Amygdala (tissue), 56 donors: ENCODE results near the gene INHBB.

ENCODE experiments used
- DNase-seq, 56 donors: peaks; one replicate each; lab custom pipeline; 2025; lab: John Stamatoyannopoulos, UW

The INHBB gene

GRCh38 chr2:120334068-120334467 lies 11.9 kb upstream of the INHBB start:
- no peak for DNase-seq

DNA sequence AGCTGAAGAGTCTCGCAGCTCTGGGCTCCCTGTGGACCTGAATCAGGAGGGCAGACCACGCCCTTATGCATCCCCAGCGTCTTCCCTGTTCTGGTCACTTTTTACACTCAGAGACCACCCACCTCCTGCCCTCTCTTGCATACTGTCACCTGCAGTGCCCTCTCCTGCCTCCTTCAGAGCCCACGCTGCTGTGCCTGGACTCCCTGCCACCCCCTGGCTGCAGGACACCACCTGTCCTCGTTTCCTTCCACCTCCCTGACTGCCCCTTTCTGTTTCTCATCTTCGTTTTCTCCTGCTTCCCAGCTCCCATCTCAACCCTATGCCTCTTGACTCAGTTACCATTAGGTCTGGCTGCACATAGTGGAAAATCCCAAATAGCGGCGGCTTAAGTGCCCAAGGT lies 9.2 kb upstream of the INHBB start:
- no peak for DNase-seq

- DNase-seq = no peak
These were observed 7.9 kb upstream of the INHBB start for GRCh38 chr2:120338015-120338414.

DNA sequence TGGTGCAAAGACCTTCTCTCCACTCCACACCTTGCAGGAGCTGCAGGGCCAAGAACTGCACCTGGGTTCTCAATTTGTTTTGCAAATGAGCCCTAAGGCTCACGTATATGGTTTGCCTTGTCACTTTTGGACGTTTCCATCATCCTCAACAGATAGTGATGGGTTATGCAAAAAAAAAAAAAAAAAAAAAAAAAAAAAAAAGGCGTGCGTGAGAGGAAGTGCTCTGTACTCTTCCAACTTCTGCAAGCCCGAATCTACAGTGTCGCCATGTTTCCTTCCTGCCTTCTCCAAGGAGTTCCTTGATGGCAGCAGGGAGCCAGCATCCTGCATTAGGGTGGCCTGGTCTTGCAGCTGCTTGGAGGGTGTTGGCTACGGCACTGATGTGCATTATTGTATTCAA lies 4.0 kb upstream of the INHBB start:
- no peak for DNase-seq

DNA sequence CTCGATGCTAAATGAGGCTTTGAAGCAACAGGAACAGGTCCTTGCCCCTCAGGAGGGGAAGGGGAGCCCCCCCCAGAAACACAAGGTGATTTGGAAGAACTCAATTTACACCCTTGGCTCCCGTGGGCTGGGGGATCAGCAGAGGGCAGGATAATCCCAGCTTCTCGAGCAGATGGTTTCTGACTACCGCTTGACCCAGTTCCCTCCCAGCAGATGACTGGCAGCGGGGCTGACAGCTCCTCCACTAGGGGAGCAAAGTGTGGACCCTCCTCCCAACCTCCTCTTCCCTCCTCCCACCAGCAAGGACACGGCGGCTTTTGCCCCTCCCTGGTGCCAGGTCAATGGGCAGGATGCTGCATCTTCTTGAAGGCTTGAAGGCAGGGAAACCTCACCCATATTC lies 3.5 kb upstream of the INHBB start:
- DNase-seq = no peak

DNA sequence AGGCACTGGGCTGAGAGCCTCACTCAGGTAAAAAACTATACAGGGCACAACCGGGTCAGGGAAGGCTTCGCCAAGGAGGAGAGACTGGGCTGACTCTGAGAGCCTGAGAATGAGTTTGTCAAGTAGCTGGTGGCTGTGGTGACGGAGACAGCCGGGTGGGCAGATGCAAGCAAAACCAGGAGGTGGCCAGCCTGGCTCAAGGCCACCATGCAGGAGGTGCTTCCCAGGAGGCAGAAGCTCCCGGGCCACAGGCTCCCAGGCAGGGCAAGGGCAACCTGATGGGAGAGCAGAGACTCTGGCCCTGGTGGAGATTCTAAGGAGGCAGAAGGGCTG lies 2.9 kb upstream of the INHBB start:
- no peak for DNase-seq

GRCh38 chr2:120343433-120344105 lies 2.4 kb upstream of the INHBB start:
- DNase-seq = peak in 55 of 56 donors; percentile 11 to 83 (median 55)

GRCh38 chr2:120344214-120344975 lies 1.5 kb upstream of the INHBB start:
- DNase-seq = peak in 29 of 56 donors; percentile 10 to 64 (median 31)

- no peak for DNase-seq
These were observed 857 bp upstream of the INHBB start for GRCh38 chr2:120344976-120345581.

DNA sequence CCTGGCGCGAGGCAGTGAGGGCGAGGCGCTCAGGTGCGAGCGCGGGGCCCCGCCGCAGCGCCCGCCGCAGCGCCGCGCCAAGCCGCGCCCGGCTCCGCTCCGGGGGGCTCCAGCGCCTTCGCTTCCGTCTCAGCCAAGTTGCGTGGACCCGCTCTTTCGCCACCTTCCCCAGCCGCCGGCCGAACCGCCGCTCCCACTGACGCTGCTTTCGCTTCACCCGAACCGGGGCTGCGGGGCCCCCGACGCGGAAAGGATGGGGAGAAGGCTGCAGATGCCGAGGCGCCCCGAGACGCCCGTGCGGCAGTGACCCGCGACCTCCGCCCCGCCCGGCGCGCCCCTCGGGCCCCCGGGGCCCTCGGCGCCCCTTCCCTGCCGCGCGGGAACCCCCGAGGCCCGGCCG lies 328 bp upstream of the INHBB start:
- DNase-seq = no peak

- DNase-seq = peak in 34 of 56 donors; percentile 15 to 78 (median 40)
These were observed 877 bp downstream of the INHBB start for GRCh38 chr2:120346667-120347358.

DNA sequence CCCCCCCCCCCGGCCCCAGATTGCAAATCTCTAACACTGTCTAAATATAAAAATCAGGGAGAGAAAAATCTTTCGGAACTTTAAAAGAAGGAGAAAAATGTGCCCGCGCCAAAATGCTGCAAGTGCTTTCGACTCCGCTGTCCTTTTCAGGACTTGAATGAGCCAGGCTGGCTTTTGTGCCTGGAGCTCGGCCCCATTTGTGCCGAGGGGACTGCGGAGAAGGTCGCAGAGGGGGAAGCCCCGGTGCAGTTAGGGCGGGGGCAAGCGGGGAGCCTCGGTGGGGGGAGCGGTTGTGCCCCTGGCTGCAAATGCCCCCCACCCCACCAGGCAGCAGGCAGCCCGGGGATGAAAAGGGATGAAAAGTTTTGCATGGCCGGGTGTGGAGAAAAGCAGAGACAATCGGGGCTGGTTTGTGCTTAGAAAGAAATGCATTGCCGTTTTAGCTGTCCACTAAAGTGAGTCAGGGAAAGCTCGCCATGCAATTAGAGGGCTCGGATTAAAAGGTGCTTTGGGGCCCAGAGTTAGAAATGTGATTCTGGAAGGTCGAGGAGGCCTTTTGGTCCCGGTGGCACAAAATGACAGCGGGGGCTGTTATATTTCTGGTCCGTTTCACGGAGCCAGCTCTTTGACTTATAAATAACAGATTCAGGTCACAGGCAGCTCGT lies 1.6 kb downstream of the INHBB start:
- peak in 4 of 56 donors; percentile 12 to 57 (median 24) for DNase-seq

DNA sequence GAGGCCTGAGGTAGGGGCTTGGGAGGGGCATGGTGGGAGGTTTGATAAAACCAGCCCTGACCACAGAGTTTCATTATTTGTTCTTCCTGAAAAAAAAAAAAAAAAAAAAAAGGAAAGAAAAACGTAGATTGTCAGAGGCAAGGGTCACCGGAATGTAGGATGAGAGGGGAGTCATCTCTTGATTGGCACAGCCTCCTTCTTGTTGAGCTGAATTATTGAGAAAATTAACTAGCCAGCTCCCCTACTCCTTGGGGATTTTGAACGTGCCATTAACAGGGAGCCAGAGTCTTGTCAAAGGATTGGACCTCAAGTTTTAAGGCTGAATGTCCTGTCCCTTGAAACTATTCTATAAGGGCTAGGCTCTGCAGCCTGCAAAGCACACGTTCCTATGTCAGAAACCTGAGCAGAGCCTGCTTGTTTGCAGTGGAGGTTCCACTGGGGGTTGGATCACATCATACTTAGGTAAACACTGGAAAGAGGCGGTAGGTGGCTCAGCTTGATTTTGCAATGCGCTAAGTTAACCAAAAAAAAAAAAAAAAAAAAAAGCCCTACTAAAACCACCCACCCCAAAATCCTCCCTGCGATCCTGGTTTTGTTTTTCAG lies 2.3 kb downstream of the INHBB start:
- no peak for DNase-seq

DNA sequence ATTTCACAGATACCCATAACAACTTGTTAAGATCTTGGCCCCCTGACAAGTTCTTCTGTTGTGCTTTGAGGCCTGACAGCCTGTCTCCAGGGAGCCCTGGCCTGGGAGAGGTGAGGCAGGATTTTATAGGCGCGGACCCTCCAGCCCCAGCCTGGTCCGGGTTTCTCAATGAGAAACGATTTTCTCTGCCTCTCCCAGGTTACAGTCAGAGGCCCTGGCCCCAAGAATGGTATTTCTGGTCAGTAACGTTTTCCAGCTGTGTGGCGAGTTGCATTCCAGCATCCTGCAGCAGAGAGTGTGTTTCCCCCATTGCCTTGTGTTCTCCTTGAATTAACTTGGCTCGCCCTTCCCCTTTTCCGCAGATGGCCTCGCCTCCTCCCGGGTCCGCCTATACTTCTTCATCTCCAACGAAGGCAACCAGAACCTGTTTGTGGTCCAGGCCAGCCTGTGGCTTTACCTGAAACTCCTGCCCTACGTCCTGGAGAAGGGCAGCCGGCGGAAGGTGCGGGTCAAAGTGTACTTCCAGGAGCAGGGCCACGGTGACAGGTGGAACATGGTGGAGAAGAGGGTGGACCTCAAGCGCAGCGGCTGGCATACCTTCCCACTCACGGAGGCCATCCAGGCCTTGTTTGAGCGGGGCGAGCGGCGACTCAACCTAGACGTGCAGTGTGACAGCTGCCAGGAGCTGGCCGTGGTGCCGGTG lies 3.0 kb downstream of the INHBB start:
- DNase-seq = no peak

- no peak for DNase-seq
These were observed 3.5 kb downstream of the INHBB start for GRCh38 chr2:120349440-120349921.

GRCh38 chr2:120350080-120350479 lies 4.1 kb downstream of the INHBB start:
- peak in 1 of 56 donors; percentile 12 for DNase-seq

DNA sequence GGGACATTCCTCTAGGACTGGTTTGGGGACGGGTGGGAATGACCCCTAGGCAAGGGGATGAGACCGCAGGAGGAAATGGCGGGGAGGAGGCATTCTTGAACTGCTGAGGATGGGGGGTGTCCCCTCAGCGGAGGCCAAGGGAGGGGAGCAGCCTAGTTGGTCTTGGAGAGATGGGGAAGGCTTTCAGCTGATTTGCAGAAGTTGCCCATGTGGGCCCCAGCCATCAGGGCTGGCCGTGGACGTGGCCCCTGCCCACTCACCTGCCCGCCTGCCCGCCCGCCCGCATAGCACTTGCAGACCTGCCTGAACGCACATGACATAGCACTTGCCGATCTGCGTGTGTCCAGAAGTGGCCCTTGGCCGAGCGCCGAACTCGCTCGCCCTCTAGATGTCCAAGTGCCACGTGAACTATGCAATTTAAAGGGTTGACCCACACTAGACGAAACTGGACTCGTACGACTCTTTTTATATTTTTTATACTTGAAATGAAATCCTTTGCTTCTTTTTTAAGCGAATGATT lies 4.9 kb downstream of the INHBB start:
- no peak for DNase-seq

GRCh38 chr2:120352696-120353590 lies 7.0 kb downstream of the INHBB start:
- DNase-seq = no peak
